KBM-7 (cell line): ENCODE results near the gene NAP1L4.
"Not testable (repeated sequence)": the region's sequence is repeated elsewhere in the genome, so short reads cannot be mapped to it uniquely, and the experiment has no call there.

ENCODE experiments used
- DNase-seq: peaks from one replicate; pipeline ENCODE4 v3.0.0-alpha.2; 2015
- in situ Hi-C: fragments of 300-500 bp; cut with MboI; formaldehyde crosslinking; loops from 2 replicates; pipeline ENCODE4 v1.14.3; 2020; ENCODE audit warnings: low sequenced_read_pairs, low pct_unique_long_range_greater_than_20kb, mixed read lengths

Gene NAP1L4

GRCh38 chr11:2942872-2943710 is 49.0 kb downstream of the NAP1L4 start:
- no peak for DNase-seq
- in situ Hi-C loops: no loop called here

- no peak for DNase-seq
- in situ Hi-C loops: no loop called here
Measured at GRCh38 chr11:2942447-2942846, 49.7 kb downstream of the NAP1L4 start.

GRCh38 chr11:2940921-2941821 is 51.0 kb downstream of the NAP1L4 start:
- in situ Hi-C loops: no loop called here
- DNase-seq: no peak

- in situ Hi-C loops: no loop called here
- no peak for DNase-seq
Measured at GRCh38 chr11:2940147-2940920, 51.8 kb downstream of the NAP1L4 start.

GRCh38 chr11:2938458-2939418 is 53.4 kb downstream of the NAP1L4 start:
- in situ Hi-C loops, DNase-seq: not testable (repeated sequence)

GRCh38 chr11:2937641-2938457 is 54.3 kb downstream of the NAP1L4 start:
- in situ Hi-C loops, DNase-seq: not testable (repeated sequence)

GRCh38 chr11:2934611-2935239 is 57.4 kb downstream of the NAP1L4 start:
- DNase-seq: no peak
- in situ Hi-C loops: no loop called here

- in situ Hi-C loops: no loop called here
- DNase-seq: no peak
Measured at GRCh38 chr11:2934021-2934550, 58.0 kb downstream of the NAP1L4 start.

- peak; percentile 74 for DNase-seq
- in situ Hi-C loops: no loop called here
Measured at GRCh38 chr11:2933375-2934020, 58.6 kb downstream of the NAP1L4 start.

GRCh38 chr11:2932850-2933251 is 59.3 kb downstream of the NAP1L4 start:
- in situ Hi-C loops: no loop called here

GRCh38 chr11:2931771-2932738 is 60.1 kb downstream of the NAP1L4 start:
- in situ Hi-C loops: no loop called here
- no peak for DNase-seq

More at GRCh38 chr11:2932850-2933251, 59.3 kb downstream of the NAP1L4 start:
- DNase-seq: no peak

- no peak for DNase-seq
- in situ Hi-C loops: no loop called here
Measured at GRCh38 chr11:2931420-2931746, 60.7 kb downstream of the NAP1L4 start.

- DNase-seq: no peak
- in situ Hi-C loops: no loop called here
Measured at GRCh38 chr11:2930704-2931419, 61.3 kb downstream of the NAP1L4 start.

GRCh38 chr11:2929950-2930703 is 62.0 kb downstream of the NAP1L4 start:
- no peak for DNase-seq
- in situ Hi-C loops: no loop called here
